ENCODE data around the gene EDC3. TPM values are rescaled to one million over a fixed set of nuclear protein-coding genes. Genes with fewer than 3 reads are reported as not detected.
"Not testable (repeated sequence)": the region's sequence is repeated elsewhere in the genome, so short reads cannot be mapped to it uniquely, and the experiment has no call there.

The EDC3 gene
- total RNA-seq, 1 donor from 2014 or later, result 43.4 TPM

DNA sequence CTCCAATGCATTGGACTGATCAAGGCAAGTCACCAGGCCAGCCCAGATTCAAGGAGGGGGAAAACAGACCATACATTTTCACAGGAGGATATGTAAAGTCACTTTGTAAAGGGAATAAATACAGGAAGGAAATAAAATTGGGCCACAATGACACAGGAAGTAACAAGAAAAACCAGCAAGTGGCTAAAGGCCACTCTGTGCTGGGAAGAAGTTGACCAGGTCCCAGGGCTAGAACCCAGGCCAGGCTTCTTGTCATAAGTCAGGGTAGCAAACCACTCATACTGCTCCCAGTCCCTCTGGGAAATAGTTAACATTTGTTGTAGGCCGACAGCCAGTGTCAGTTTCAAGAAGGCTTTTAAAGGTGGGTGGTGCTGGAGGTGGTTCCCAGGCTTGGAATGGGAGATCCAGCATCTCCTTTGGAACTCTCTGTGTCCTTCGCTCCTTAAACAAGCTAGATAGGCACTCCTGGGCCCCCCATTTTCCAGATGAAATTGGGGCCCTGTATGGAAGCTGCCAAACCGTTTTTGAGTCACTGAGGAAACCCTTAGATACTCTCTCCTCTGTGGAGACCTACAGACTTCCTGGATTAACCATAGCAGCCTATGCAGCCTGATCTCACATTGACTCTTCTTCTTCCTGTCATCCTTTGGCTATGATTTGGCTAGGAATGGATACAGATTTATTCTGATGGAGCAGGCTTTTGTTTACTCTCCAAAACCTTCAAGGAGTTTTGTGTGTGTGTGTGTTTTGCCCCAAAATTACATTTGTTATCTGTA, 14.7 kb upstream of the EDC3 start:
- intact Hi-C loops (cut with micrococcal nuclease), result no loop called here

DNA sequence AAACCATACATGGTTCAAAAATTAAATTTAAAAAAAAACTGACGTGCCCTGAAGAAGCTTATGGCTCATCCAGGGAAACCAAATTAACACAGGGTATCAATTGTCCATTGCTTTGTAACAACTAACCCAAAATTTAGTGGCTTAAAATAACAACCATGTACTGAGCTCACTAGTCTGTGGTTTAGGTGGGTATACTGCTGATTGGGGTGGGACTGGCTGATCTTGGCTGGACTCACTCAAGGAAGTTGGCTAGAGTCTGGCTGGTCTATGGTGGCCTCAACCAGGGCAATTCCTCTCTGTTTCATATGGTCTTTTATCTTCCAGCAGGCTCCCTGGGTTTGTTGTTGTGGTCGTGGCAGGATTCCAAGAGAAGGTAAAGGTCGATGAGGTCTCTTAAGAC, 14.1 kb upstream of the EDC3 start:
- intact Hi-C loops (cut with micrococcal nuclease), result no loop called here

DNA sequence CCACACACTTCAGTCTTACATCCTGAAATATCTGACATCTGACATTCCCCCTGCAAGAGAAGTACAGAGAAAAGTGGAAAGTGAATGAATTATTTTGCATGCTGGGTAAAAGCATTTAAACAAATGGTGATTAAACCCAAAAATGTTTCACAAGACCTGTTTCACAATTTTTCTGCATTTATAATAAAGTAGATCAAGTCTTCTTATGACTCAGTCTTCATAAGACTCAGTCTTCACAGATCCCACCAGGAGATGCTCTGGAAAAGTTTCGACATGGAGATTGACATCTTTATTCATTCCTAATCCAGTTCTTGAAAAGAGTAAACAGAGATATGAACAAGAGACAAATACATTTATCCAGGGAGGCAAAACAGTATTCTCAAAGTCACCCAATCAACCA, 13.2 kb upstream of the EDC3 start:
- intact Hi-C loops (cut with micrococcal nuclease), result no loop called here

GRCh38 chr15:74696808-74697207, 984 bp upstream of the EDC3 start:
- intact Hi-C loops (cut with micrococcal nuclease), result no loop called here

DNA sequence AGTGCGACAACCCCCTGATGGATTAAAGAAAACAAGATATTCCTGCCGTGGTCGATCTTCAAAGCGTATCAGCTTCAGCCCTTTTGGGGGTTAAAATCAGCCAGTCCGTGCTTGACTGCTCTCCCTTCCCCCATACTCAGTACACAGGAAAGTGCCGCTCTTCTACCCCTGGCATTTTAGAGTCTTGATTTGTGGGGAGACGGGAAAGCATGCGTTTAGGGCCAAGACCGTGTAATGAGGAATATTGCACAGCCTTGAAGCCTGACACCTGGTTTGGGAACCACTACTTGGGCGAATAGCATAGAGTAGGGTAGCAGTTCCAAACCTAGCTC, 540 bp upstream of the EDC3 start:
- intact Hi-C loops (cut with micrococcal nuclease), result no loop called here

- intact Hi-C loops (cut with micrococcal nuclease), result no loop called here
Observed at GRCh38 chr15:74692327-74692726, 3.5 kb downstream of the EDC3 start.

- intact Hi-C loops (cut with micrococcal nuclease), result no loop called here
Observed at GRCh38 chr15:74683758-74684157, 12.1 kb downstream of the EDC3 start.

- intact Hi-C loops (cut with micrococcal nuclease), result no loop called here
Observed at GRCh38 chr15:74682954-74683353, 12.9 kb downstream of the EDC3 start.

DNA sequence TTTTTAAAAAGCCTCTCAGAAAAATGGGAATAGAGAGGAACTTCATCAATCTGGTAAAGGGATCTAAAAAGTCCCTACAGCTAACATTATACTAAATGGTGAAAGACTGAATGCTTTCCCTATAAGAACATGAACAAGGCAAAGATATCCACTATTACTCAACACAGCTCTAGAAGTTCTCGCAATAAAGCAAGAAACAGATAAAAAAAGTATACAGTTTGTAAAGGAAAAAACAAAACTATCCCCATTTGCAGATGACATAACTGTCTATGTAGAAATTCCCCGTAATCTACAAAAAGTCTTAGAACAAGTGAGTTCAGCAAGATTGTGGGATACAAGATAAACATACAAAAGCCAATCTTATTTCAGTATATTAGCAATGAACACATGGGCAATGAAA, 15.4 kb downstream of the EDC3 start:
- intact Hi-C loops (cut with micrococcal nuclease), result no loop called here

GRCh38 chr15:74676801-74677200, 19.0 kb downstream of the EDC3 start:
- intact Hi-C loops (cut with micrococcal nuclease), result no loop called here

DNA sequence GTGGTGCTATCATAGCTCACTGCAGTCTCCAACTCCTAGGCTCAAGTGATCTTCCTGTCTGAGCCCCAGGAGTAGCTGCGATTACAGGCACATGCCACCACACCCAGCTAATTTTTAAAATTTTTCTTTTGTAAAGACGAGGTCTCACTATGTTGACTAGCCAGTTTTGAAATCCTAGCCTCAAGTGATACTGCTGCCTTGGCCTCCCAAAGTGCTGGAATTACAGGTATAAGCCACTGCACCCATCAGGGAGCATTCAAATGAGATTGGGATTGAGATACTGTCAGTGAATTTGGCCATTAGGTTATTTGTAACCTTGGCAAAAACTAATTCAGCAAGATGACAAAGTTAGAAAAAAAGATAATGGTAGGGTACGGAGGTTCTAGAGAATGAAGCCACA, 21.7 kb downstream of the EDC3 start:
- intact Hi-C loops (cut with micrococcal nuclease), result no loop called here

GRCh38 chr15:74669627-74670026, 26.2 kb downstream of the EDC3 start:
- intact Hi-C loops (cut with micrococcal nuclease), result no loop called here

GRCh38 chr15:74667975-74668374, 27.8 kb downstream of the EDC3 start:
- intact Hi-C loops (cut with micrococcal nuclease), result no loop called here

- intact Hi-C loops (cut with micrococcal nuclease), result no loop called here
Observed at GRCh38 chr15:74664670-74665069, 31.2 kb downstream of the EDC3 start.

- intact Hi-C loops (cut with micrococcal nuclease), result no loop called here
Observed at GRCh38 chr15:74664028-74664616, 31.7 kb downstream of the EDC3 start.

- intact Hi-C loops (cut with micrococcal nuclease), result no loop called here
Observed at GRCh38 chr15:74663303-74664027, 32.4 kb downstream of the EDC3 start.

GRCh38 chr15:74662064-74662860, 33.6 kb downstream of the EDC3 start:
- intact Hi-C loops (cut with micrococcal nuclease), result no loop called here

GRCh38 chr15:74661280-74661679, 34.5 kb downstream of the EDC3 start:
- intact Hi-C loops (cut with micrococcal nuclease), result not testable (repeated sequence)

GRCh38 chr15:74657846-74658245, 38.0 kb downstream of the EDC3 start:
- intact Hi-C loops (cut with micrococcal nuclease), result no loop called here

- intact Hi-C loops (cut with micrococcal nuclease), result no loop called here
Observed at GRCh38 chr15:74656935-74657535, 38.8 kb downstream of the EDC3 start.

GRCh38 chr15:74655424-74655823, 40.4 kb downstream of the EDC3 start:
- intact Hi-C loops (cut with micrococcal nuclease), result no loop called here
